ENCODE measurements around the gene OXTR.
"Not testable (repeated sequence)": the region's sequence is repeated elsewhere in the genome, so short reads cannot be mapped to it uniquely, and the experiment has no call there.

OXTR gene

GRCh38 chr3:8727605-8728512 lies 41.6 kb downstream of the OXTR start:
- H3K4me3 ChIP-seq (IDR thresholded peaks at IDR 0.05; ENCODE audit: insufficient read depth, low read depth, low read length): no peak overlapping the region
- H2AFZ ChIP-seq (ENCODE audit: low read depth): no peak overlapping the region
- H3K36me3 ChIP-seq (ENCODE audit: insufficient read depth): no peaks in the 10 kb centered on the region
- no peak overlapping the region for H3K9ac ChIP-seq
- TF ChIP-seq CTCF (conservative IDR thresholded peaks at IDR 0.05; ENCODE audit: low read depth, low read length): no peak
- H4K20me1 ChIP-seq (ENCODE audit: insufficient read depth): no peaks in the 10 kb centered on the region
- H3K4me2 ChIP-seq: no peak overlapping the region
- H3K27me3 ChIP-seq (ENCODE audit: insufficient read depth, low read depth): no peaks in the 10 kb centered on the region
- no peaks in the 10 kb centered on the region for H3K4me1 ChIP-seq (ENCODE audit: low read depth, poor library complexity, severe bottlenecking)
- H3K79me2 ChIP-seq (ENCODE audit: insufficient read depth, low read depth): no peaks in the 10 kb centered on the region
- no peak overlapping the region for H3K27ac ChIP-seq

- H3K9ac ChIP-seq: no peak overlapping the region
- H2AFZ ChIP-seq (ENCODE audit: low read depth): no peak overlapping the region
- H3K27me3 ChIP-seq (ENCODE audit: insufficient read depth, low read depth): no peaks in the 10 kb centered on the region
- no peak for TF ChIP-seq CTCF (conservative IDR thresholded peaks at IDR 0.05; ENCODE audit: low read depth, low read length)
- no peak overlapping the region for H3K27ac ChIP-seq
- H4K20me1 ChIP-seq (ENCODE audit: insufficient read depth): no peaks in the 10 kb centered on the region
- H3K4me3 ChIP-seq (IDR thresholded peaks at IDR 0.05; ENCODE audit: insufficient read depth, low read depth, low read length): no peak overlapping the region
- H3K79me2 ChIP-seq (ENCODE audit: insufficient read depth, low read depth): no peaks in the 10 kb centered on the region
- H3K4me2 ChIP-seq: no peak overlapping the region
- H3K36me3 ChIP-seq (ENCODE audit: insufficient read depth): no peaks in the 10 kb centered on the region
- H3K4me1 ChIP-seq (ENCODE audit: low read depth, poor library complexity, severe bottlenecking): no peaks in the 10 kb centered on the region
Observed at GRCh38 chr3:8724108-8724752, 45.2 kb downstream of the OXTR start.

GRCh38 chr3:8723612-8724011 lies 45.8 kb downstream of the OXTR start:
- no peak overlapping the region for H3K4me3 ChIP-seq (IDR thresholded peaks at IDR 0.05; ENCODE audit: insufficient read depth, low read depth, low read length)
- no peak overlapping the region for H3K4me2 ChIP-seq
- H2AFZ ChIP-seq (ENCODE audit: low read depth): no peak overlapping the region
- no peaks in the 10 kb centered on the region for H4K20me1 ChIP-seq (ENCODE audit: insufficient read depth)
- H3K9ac ChIP-seq: no peak overlapping the region
- TF ChIP-seq CTCF (conservative IDR thresholded peaks at IDR 0.05; ENCODE audit: low read depth, low read length): no peak
- no peaks in the 10 kb centered on the region for H3K27me3 ChIP-seq (ENCODE audit: insufficient read depth, low read depth)
- no peaks in the 10 kb centered on the region for H3K36me3 ChIP-seq (ENCODE audit: insufficient read depth)
- H3K4me1 ChIP-seq (ENCODE audit: low read depth, poor library complexity, severe bottlenecking): no peaks in the 10 kb centered on the region
- H3K79me2 ChIP-seq (ENCODE audit: insufficient read depth, low read depth): no peaks in the 10 kb centered on the region
- no peak overlapping the region for H3K27ac ChIP-seq

DNA sequence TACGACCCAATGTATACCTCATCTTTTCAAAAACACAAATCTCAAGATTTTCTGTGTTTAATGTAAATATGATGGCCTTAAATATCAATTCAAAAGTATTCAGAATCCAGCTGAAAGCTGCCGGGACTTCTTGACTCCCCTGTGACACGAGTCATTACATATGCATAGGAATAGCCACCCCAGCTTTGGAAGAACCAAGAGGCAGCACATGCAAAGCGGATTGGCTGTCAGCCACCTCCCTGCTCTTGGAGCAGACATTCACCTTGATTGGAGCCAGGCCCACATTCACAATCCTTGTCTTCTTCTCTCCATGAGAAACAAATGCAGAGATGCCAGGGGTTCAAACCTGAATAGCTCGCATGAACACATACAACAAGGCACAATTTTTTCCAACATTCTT lies 46.6 kb downstream of the OXTR start:
- no peaks in the 10 kb centered on the region for H4K20me1 ChIP-seq (ENCODE audit: insufficient read depth)
- TF ChIP-seq CTCF (conservative IDR thresholded peaks at IDR 0.05; ENCODE audit: low read depth, low read length): no peak
- H2AFZ ChIP-seq (ENCODE audit: low read depth): no peak overlapping the region
- no peaks in the 10 kb centered on the region for H3K36me3 ChIP-seq (ENCODE audit: insufficient read depth)
- H3K4me1 ChIP-seq (ENCODE audit: low read depth, poor library complexity, severe bottlenecking): no peaks in the 10 kb centered on the region
- no peak overlapping the region for H3K27ac ChIP-seq
- no peaks in the 10 kb centered on the region for H3K27me3 ChIP-seq (ENCODE audit: insufficient read depth, low read depth)
- H3K9ac ChIP-seq: no peak overlapping the region
- no peak overlapping the region for H3K4me2 ChIP-seq
- H3K79me2 ChIP-seq (ENCODE audit: insufficient read depth, low read depth): no peaks in the 10 kb centered on the region
- no peak overlapping the region for H3K4me3 ChIP-seq (IDR thresholded peaks at IDR 0.05; ENCODE audit: insufficient read depth, low read depth, low read length)

- H3K4me2 ChIP-seq; H3K36me3 ChIP-seq (ENCODE audit: insufficient read depth); H3K4me3 ChIP-seq (IDR thresholded peaks at IDR 0.05; ENCODE audit: insufficient read depth, low read depth, low read length); H3K27me3 ChIP-seq (ENCODE audit: insufficient read depth, low read depth); H3K27ac ChIP-seq; H3K9ac ChIP-seq; H4K20me1 ChIP-seq (ENCODE audit: insufficient read depth); H3K79me2 ChIP-seq (ENCODE audit: insufficient read depth, low read depth); H2AFZ ChIP-seq (ENCODE audit: low read depth): not testable (repeated sequence)
- peaks cover 39% of the 10 kb centered on the region for H3K4me1 ChIP-seq (ENCODE audit: low read depth, poor library complexity, severe bottlenecking)
Observed at GRCh38 chr3:8715757-8716156, 53.7 kb downstream of the OXTR start.

Data from KMS-11 (cell line).